HepG2 (cell line): ENCODE results near the gene DCC. TPM values are rescaled to one million over a fixed set of nuclear protein-coding genes. Genes with fewer than 3 reads are reported as not detected.

Experiments used
- ATAC-seq: fragments of 200-7000 bp; cut with Tn5 transposase; 3 replicates; pipeline ENCODE4 v1.9.1; 2020; ENCODE audit warnings: mild to moderate bottlenecking, moderate library complexity
- BruUV-seq: library from RNA; stranded (reverse); fragments of 400-500 nt; replicated peaks from 2 replicates; lab custom pipeline; 2021; lab: Mats Ljungman, UMichigan
- CTCF ChIA-PET: fragments of 300-600 bp; formaldehyde crosslinking; extraction: SDS; loops from one replicate; lab custom pipeline; 2021; ENCODE audit warnings: low total read pairs, inconsistent platforms, low intra/inter-chr PET ratio; lab: Yijun Ruan, JAX
- POLR2A ChIA-PET: fragments of 350-600 bp; sonication (Branson Sonifier 250); formaldehyde crosslinking; loops from one replicate; lab custom pipeline; 2020; ENCODE audit warnings: antibody characterized with exemption, inconsistent platforms; lab: Yijun Ruan, JAX
- DNase-seq: peaks from one replicate; pipeline ENCODE4 v3.0.0-alpha.2; 2015; ENCODE audit warnings: low spot score
- FAIRE-seq: peaks from 3 replicates; lab custom pipeline; 2011; peaks lifted over from hg19 to GRCh38; lab: Jason Lieb, UNC
- H2AFZ ChIP-seq: one replicate; pipeline ENCODE4 v1.6.1; 2011; ENCODE audit warnings: low read length, inconsistent platforms
- H3K27ac ChIP-seq: fragments of 300-600 bp; 3 replicates; pipeline ENCODE4 v1.8.0; 2011; ENCODE audit warnings: mixed run types, mild to moderate bottlenecking, mixed read lengths, low read length, inconsistent platforms; ENCODE audit not compliant: insufficient read depth; ENCODE audit errors: extremely low read length
- H3K27me3 ChIP-seq, 2 experiments: fragments of 200-600 bp in 1 of 2; 2 replicates in 1 of 2; 3 replicates in 1 of 2; pipeline versions ENCODE4 v1.6.0 to v1.8.0; 2011; ENCODE audit warnings: low read length in 2 of 2, mild to moderate bottlenecking in 2 of 2, moderate library complexity in 2 of 2, inconsistent platforms in 1 of 2; ENCODE audit not compliant: insufficient read depth in 2 of 2, control insufficient read depth in 1 of 2
- H3K36me3 ChIP-seq, 2 experiments: fragments of 200-600 bp in 1 of 2; replicated peaks in 1 of 2; 2 replicates in 1 of 2; 3 replicates in 1 of 2; pipeline versions ENCODE4 v1.5.1 to v1.8.0; 2011; ENCODE audit warnings: low read length in 2 of 2, inconsistent platforms in 1 of 2; ENCODE audit not compliant: insufficient read depth in 2 of 2, control insufficient read depth in 1 of 2
- H3K4me1 ChIP-seq: 2 replicates; pipeline ENCODE4 v1.5.1; 2012; ENCODE audit warnings: low read length, inconsistent platforms; ENCODE audit not compliant: insufficient read depth
- H3K4me2 ChIP-seq: 2 replicates; pipeline ENCODE4 v1.6.0; 2011; ENCODE audit warnings: low read depth, low read length, inconsistent platforms
- H3K4me3 ChIP-seq, 3 experiments: fragments of 200-600 bp in 1 of 3; sonication (generic), shearing (Covaris generic) in 1 of 3; replicated peaks in 1 of 3; 2 replicates each; pipeline ENCODE4 v1.5.1; 2011 to 2016; ENCODE audit warnings: low read length in 3 of 3, inconsistent platforms in 2 of 3, low read depth in 2 of 3, mild to moderate bottlenecking in 2 of 3, control low read depth in 1 of 3, mixed read lengths in 1 of 3; ENCODE audit not compliant: insufficient read depth in 1 of 3
- H3K79me2 ChIP-seq: one replicate; pipeline ENCODE4 v1.6.1; 2011; ENCODE audit warnings: low read length, inconsistent platforms; ENCODE audit not compliant: insufficient read depth
- H3K9ac ChIP-seq: 2 replicates; pipeline ENCODE4 v1.6.0; 2011; ENCODE audit warnings: mild to moderate bottlenecking, low read depth, low read length, inconsistent platforms; ENCODE audit not compliant: insufficient read depth
- H3K9me3 ChIP-seq: 2 replicates; pipeline ENCODE4 v1.5.1; 2012; ENCODE audit warnings: mild to moderate bottlenecking, low read length
- H4K20me1 ChIP-seq: 2 replicates; pipeline ENCODE4 v1.6.0; 2011; ENCODE audit warnings: inconsistent platforms, mild to moderate bottlenecking, low read length, moderate library complexity; ENCODE audit not compliant: insufficient read depth
- CBX5 ChIP-seq: sonication (generic); formaldehyde crosslinking; IDR thresholded peaks from 2 replicates; pipeline ENCODE4 v1.4.0; 2020; ENCODE audit warnings: missing genetic modification reagents, borderline replicate concordance
- CEBPB ChIP-seq: IDR thresholded peaks from 2 replicates; pipeline ENCODE4 v1.6.1; 2011; ENCODE audit warnings: low read depth, low read length, improper control_type of control experiment, borderline replicate concordance
- CREBL2 ChIP-seq: sonication (generic); formaldehyde crosslinking; IDR thresholded peaks from 2 replicates; pipeline ENCODE4 v1.8.1; 2023; ENCODE audit warnings: missing genetic modification reagents, mild to moderate bottlenecking, borderline replicate concordance
- ELF1 ChIP-seq: sonication (generic); formaldehyde crosslinking; IDR thresholded peaks from 2 replicates; pipeline ENCODE4 v1.4.0; 2020; ENCODE audit warnings: missing genetic modification reagents
- IKZF1 ChIP-seq: fragments of 450-650 bp; IDR thresholded peaks from 2 replicates; pipeline ENCODE4 v1.7.1; 2016
- IRX3 ChIP-seq: sonication (generic); formaldehyde crosslinking; IDR thresholded peaks from 2 replicates; pipeline ENCODE4 v1.8.1; 2023; ENCODE audit warnings: mild to moderate bottlenecking, low read depth, missing genetic modification reagents, borderline replicate concordance
- MAFF ChIP-seq: IDR thresholded peaks from 2 replicates; pipeline ENCODE4 v1.6.1; 2011; ENCODE audit warnings: low read depth, low read length, improper control_type of control experiment
- MXD3 ChIP-seq: IDR thresholded peaks from 2 replicates; pipeline ENCODE4 v1.6.1; 2016; ENCODE audit warnings: mild to moderate bottlenecking, missing biosample characterization, missing genetic modification reagents
- SALL1 ChIP-seq: sonication (generic); formaldehyde crosslinking; IDR thresholded peaks from 2 replicates; pipeline ENCODE4 v1.8.0; 2022; ENCODE audit warnings: mild to moderate bottlenecking, missing genetic modification reagents
- SRY ChIP-seq: sonication (generic); formaldehyde crosslinking; IDR thresholded peaks from 2 replicates; pipeline ENCODE4 v1.8.0; 2022; ENCODE audit warnings: mild to moderate bottlenecking, missing genetic modification reagents
- TBX3 ChIP-seq: fragments of 450-650 bp; IDR thresholded peaks from 2 replicates; pipeline ENCODE4 v1.6.1; 2017; ENCODE audit warnings: antibody characterized with exemption, mild to moderate bottlenecking, inconsistent platforms, borderline replicate concordance
- WGBS: methylation state at CpG from one replicate; pipeline ENCODE4 v1.1.6; 2017; ENCODE audit warnings: low lambda C conversion rate; 5-methylcytosine and 5-hydroxymethylcytosine counted together
- in situ Hi-C: cut with HindIII; loops from 2 replicates; pipeline ENCODE4 v1.10.0; 2017; ENCODE audit warnings: low pct_unique_long_range_greater_than_20kb; ENCODE audit not compliant: extremely low pct_ligation_motif_present
- intact Hi-C: fragments of 100-400 bp; cut with micrococcal nuclease; formaldehyde crosslinking; loops from one replicate; pipeline ENCODE4 v1.10.0; 2022; ENCODE audit not compliant: unreplicated experiment
- polyA plus RNA-seq, 8 experiments: library from polyadenylated mRNA; depleted of rRNA in 3 of 8; stranded (reverse) in 7 of 8; unstranded in 1 of 8; fragments of >200 nt; fragmentation: Illumina TruSeq in 4 of 8; extraction: Trizol in 4 of 8; gene quantifications; 2 replicates each; pipeline versions ENCODE4 v1.2.1 to v1.2.3, GENCODE V29; 2011 to 2016; ENCODE audit warnings: low read depth in 4 of 8, missing spikeins in 1 of 8, mixed read lengths in 1 of 8; ENCODE audit not compliant: insufficient read depth in 1 of 8
- total RNA-seq, 5 experiments: library from RNA; depleted of rRNA; stranded (reverse); fragments of >200 nt; fragmentation: Illumina TruSeq; extraction: Trizol; gene quantifications; 2 replicates each; pipeline ENCODE4 v1.2.3, GENCODE V29; 2016; ENCODE audit warnings: low read depth in 1 of 5

DCC gene
- total and polyA plus RNA-seq, 2 of the 13 experiments (the other 11 are each of a cell fraction or from before 2014, with no cell fraction given): not detected

- TF ChIP-seq IKZF1: no peak
- TF ChIP-seq MXD3 (CRISPR knock-in tag): no peak
Measured at GRCh38 chr18:53028565-53028964, 688.6 kb downstream of the DCC start (continued).

- DNase-seq: no peak
- TF ChIP-seq MAFF (no peak), CEBPB (peak; percentile 74), TBX3 (no peak), SALL1 (CRISPR knock-in tag) (no peak)
- CTCF ChIA-PET: no interaction called here
- Histone ChIP-seq H3K4me2 (no peak overlapping the region), H3K27me3 (no peaks in the 10 kb centered on the region), H3K79me2 (no peaks in the 10 kb centered on the region), H3K9ac (no peak overlapping the region), H2AFZ (no peak overlapping the region), H4K20me1 (no peaks in the 10 kb centered on the region), H3K4me3 (no peak overlapping the region), H3K9me3 (no peaks in the 10 kb centered on the region; the same call in none of the 2 replicates), H3K36me3 (no peaks in the 10 kb centered on the region), H3K4me1 (no peaks in the 10 kb centered on the region), H3K27ac (no peak overlapping the region)
- WGBS: 57% methylated on average over 3 of the region's 3 CpGs
- no peak for ATAC-seq
- FAIRE-seq: no peak
- BruUV-seq: no TSS peak
- intact Hi-C loops (no loop called here), in situ Hi-C loops (no loop called here)
- POLR2A ChIA-PET: no interaction called here
Measured at GRCh38 chr18:53033128-53033527, 693.1 kb downstream of the DCC start.

- CTCF ChIA-PET: no interaction called here
- in situ Hi-C loops (no loop called here), intact Hi-C loops (no loop called here)
- no peaks in the 10 kb centered on the region; a peak in 1 of 5 replicates for H3K27me3 ChIP-seq
- peaks cover 5% of the 10 kb centered on the region for H3K9me3 ChIP-seq
- H3K36me3 ChIP-seq: no peaks in the 10 kb centered on the region
- TF ChIP-seq SRY: no peak
- TF ChIP-seq CREBL2 (CRISPR knock-in tag): no peak
- no peak for TF ChIP-seq CBX5
- no peak for TF ChIP-seq ELF1 (CRISPR knock-in tag)
- no peak for TF ChIP-seq MAFF
- no peak for TF ChIP-seq IRX3 (CRISPR knock-in tag)
- no peak overlapping the region for H3K4me3 ChIP-seq
- no peak overlapping the region for H3K9ac ChIP-seq
- H3K27ac ChIP-seq: no peak overlapping the region
- ATAC-seq (no peak), FAIRE-seq (no peak), DNase-seq (no peak)
- POLR2A ChIA-PET: no interaction called here
- BruUV-seq: no TSS peak
- no peaks in the 10 kb centered on the region for H3K79me2 ChIP-seq
- H4K20me1 ChIP-seq: no peaks in the 10 kb centered on the region
- no peak overlapping the region for H3K4me2 ChIP-seq
- H2AFZ ChIP-seq: no peak overlapping the region
- H3K4me1 ChIP-seq: no peaks in the 10 kb centered on the region
Measured at GRCh38 chr18:53038608-53039007, 698.6 kb downstream of the DCC start.
